Natural killer cell treated with Interleukin-12 subunit alpha and Interleukin-12 subunit beta and Interleukin-15 and Interleukin-18, amount 100 ng/mL, for 72 hours (primary cell): ENCODE data around the gene SYNM. TPM values are rescaled to one million over a fixed set of nuclear protein-coding genes. Genes with fewer than 3 reads are reported as not detected.
"Not testable (repeated sequence)": the region's sequence is repeated elsewhere in the genome, so short reads cannot be mapped to it uniquely, and the experiment has no call there.

Experiments used
- ATAC-seq, 2 donors: fragments of 150-1000 bp; cut with Tn5 transposase in 1 of 2; sonication (Bioruptor Pico), chemical (Tn5 transposase) in 1 of 2; 2 replicates each; pipeline ENCODE4 v1.10.0; 2021
- DNase-seq: peaks from one replicate; pipeline ENCODE4 v3.0.0; 2022; ENCODE audit warnings: low spot score
- H3K27ac Mint-ChIP-seq, 2 donors: 1 replicate in 1 of 2; 2 replicates in 1 of 2; pipeline ENCODE4 v1.8.0; 2022; ENCODE audit warnings: mixed read lengths in 2 of 2, mild to moderate bottlenecking in 1 of 2, moderate library complexity in 1 of 2
- H3K27me3 Mint-ChIP-seq, 2 donors: 1 replicate in 1 of 2; 2 replicates in 1 of 2; pipeline ENCODE4 v1.8.0; 2022; ENCODE audit warnings: mixed read lengths in 2 of 2
- H3K36me3 Mint-ChIP-seq: one replicate; pipeline ENCODE4 v1.8.0; 2022; ENCODE audit warnings: mixed read lengths
- H3K4me1 Mint-ChIP-seq, 2 donors: 1 replicate in 1 of 2; 2 replicates in 1 of 2; pipeline ENCODE4 v1.8.0; 2022; ENCODE audit warnings: low read depth in 2 of 2, mixed read lengths in 2 of 2, mild to moderate bottlenecking in 1 of 2
- H3K4me3 Mint-ChIP-seq: one replicate; pipeline ENCODE4 v1.8.0; 2022; ENCODE audit warnings: mixed read lengths
- H3K9me3 Mint-ChIP-seq: 2 replicates; pipeline ENCODE4 v1.8.0; 2022; ENCODE audit warnings: mixed read lengths
- total RNA-seq, 2 donors: library from RNA; stranded (reverse); gene quantifications; one replicate each; pipeline ENCODE4 v1.2.3, GENCODE V29; 2022

SYNM gene
- total RNA-seq, 2 donors from 2014 or later: 0.20 to 0.26 TPM

GRCh38 chr15:99073008-99073717, 31.7 kb upstream of the SYNM start:
- no peak overlapping the region for H3K27ac Mint-ChIP-seq
- no peaks in the 10 kb centered on the region for H3K9me3 Mint-ChIP-seq
- no peaks in the 10 kb centered on the region for H3K36me3 Mint-ChIP-seq
- ATAC-seq (no peak), DNase-seq (no peak)
- no peak overlapping the region for H3K4me3 Mint-ChIP-seq
- peaks cover 5 to 7% of the 10 kb centered on the region in 2 donors for H3K27me3 Mint-ChIP-seq
- peaks cover 2 to 8% of the 10 kb centered on the region in 2 donors for H3K4me1 Mint-ChIP-seq

- no peak overlapping the region for H3K4me3 Mint-ChIP-seq
- no peak overlapping the region for H3K27ac Mint-ChIP-seq
- H3K9me3 Mint-ChIP-seq: no peaks in the 10 kb centered on the region
- peaks cover 14 to 19% of the 10 kb centered on the region in 2 donors for H3K27me3 Mint-ChIP-seq
- no peaks in the 10 kb centered on the region for H3K36me3 Mint-ChIP-seq
- H3K4me1 Mint-ChIP-seq: peaks cover 2 to 8% of the 10 kb centered on the region in 2 donors
- DNase-seq (no peak), ATAC-seq (no peak)
Measured at GRCh38 chr15:99074446-99074845, 30.4 kb upstream of the SYNM start.

DNA sequence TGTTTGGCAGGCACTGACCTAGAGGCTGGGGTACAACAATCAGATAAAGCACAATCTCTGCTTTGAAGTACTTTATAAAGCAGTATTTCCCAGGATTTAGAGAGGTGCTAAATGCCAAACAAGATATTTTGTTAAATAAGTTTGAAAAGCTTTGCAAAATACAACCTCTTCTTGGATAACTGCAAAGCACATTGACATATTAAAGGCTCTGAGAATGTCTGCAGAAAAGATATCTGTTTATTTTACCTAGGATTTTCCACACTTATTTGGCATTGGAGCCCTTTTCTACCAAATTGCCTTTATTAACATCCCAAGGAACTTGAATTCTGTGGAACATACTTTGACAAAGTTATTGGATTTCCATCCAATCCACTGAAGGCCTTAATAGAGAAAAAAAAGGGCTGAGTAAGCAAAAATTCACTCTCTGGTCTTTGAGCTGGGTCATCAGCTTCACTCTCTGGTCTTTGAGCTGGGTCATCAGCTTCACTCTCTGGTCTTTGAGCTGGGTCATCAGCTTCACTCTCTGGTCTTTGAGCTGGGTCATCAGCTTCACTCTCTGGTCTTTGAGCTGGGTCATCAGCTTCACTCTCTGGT, 29.7 kb upstream of the SYNM start:
- not testable (repeated sequence) for H3K9me3 Mint-ChIP-seq, H3K4me1 Mint-ChIP-seq, H3K27ac Mint-ChIP-seq, DNase-seq, ATAC-seq, H3K4me3 Mint-ChIP-seq, H3K36me3 Mint-ChIP-seq
- peaks cover 15 to 23% of the 10 kb centered on the region in 2 donors for H3K27me3 Mint-ChIP-seq

GRCh38 chr15:99076109-99076508, 28.8 kb upstream of the SYNM start:
- Mint-ChIP-seq H3K27ac (peak overlapping the region in 1 of 2 donors; percentile 60), H3K9me3 (no peaks in the 10 kb centered on the region), H3K36me3 (no peaks in the 10 kb centered on the region), H3K4me1 (peaks cover 2 to 8% of the 10 kb centered on the region in 2 donors), H3K4me3 (peak overlapping the region; percentile 66), H3K27me3 (peaks cover 20 to 29% of the 10 kb centered on the region in 2 donors)
- ATAC-seq (no peak), DNase-seq (no peak)

- DNase-seq (no peak), ATAC-seq (peak; percentile 60 to 74)
- no peaks in the 10 kb centered on the region for H3K36me3 Mint-ChIP-seq
- peak overlapping the region in 1 of 2 donors; percentile 60 for H3K27ac Mint-ChIP-seq
- H3K9me3 Mint-ChIP-seq: no peaks in the 10 kb centered on the region
- H3K4me3 Mint-ChIP-seq: peak overlapping the region; percentile 66
- peaks cover 25 to 36% of the 10 kb centered on the region in 2 donors for H3K27me3 Mint-ChIP-seq
- H3K4me1 Mint-ChIP-seq: peaks cover 2 to 8% of the 10 kb centered on the region in 2 donors
Measured at GRCh38 chr15:99076555-99077308, 28.1 kb upstream of the SYNM start.

DNA sequence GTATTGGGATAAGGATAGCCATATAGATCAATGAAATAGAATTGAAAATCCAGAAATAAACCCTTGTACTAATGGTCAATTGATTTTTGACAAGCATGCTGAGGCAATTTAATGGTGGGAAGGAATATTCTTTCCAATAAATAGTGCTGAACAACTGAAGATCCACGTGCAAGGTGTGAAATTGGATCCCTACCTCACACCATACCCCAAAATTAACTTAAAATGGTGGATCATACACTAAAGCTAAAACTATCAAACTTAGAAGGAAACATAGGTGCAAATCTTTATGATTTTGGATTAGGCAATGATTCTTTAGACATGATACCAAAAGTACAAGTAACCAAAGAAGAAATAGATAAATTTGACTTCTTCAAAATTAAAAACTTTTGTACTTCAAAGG, 22.1 kb upstream of the SYNM start:
- no peak overlapping the region for H3K27ac Mint-ChIP-seq
- no peaks in the 10 kb centered on the region for H3K4me1 Mint-ChIP-seq
- no peaks in the 10 kb centered on the region for H3K9me3 Mint-ChIP-seq
- no peak for ATAC-seq
- no peak for DNase-seq
- peaks cover 33 to 48% of the 10 kb centered on the region in 2 donors for H3K27me3 Mint-ChIP-seq
- no peaks in the 10 kb centered on the region for H3K36me3 Mint-ChIP-seq
- no peak overlapping the region for H3K4me3 Mint-ChIP-seq

DNA sequence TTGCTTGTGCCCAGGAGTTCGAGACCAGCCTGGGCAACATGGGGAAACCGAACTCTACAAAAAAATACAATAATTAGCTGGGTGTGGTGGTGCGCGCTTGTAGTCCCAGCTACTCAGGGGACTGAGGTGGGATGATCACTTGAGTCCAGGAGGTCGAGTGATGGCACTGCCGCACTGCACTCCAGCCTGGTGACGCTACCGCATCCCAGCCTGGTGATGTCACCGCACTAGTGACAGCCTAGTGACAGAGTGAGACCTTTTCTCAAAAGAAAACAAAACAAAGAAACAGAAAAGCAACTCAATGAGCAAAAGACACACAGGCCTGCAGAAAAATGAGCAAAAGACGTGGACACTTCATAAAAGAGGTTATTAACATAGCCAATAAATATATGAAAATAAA, 19.9 kb upstream of the SYNM start:
- no peaks in the 10 kb centered on the region for H3K9me3 Mint-ChIP-seq
- peaks cover 0 to under 1% of the 10 kb centered on the region in 2 donors for H3K4me1 Mint-ChIP-seq
- no peaks in the 10 kb centered on the region for H3K36me3 Mint-ChIP-seq
- H3K27ac Mint-ChIP-seq: no peak overlapping the region
- DNase-seq: no peak
- ATAC-seq: no peak
- no peak overlapping the region for H3K4me3 Mint-ChIP-seq
- peaks cover 25 to 41% of the 10 kb centered on the region in 2 donors for H3K27me3 Mint-ChIP-seq

- H3K4me1 Mint-ChIP-seq: peaks cover 0 to 6% of the 10 kb centered on the region in 2 donors
- peaks cover 29 to 39% of the 10 kb centered on the region in 2 donors for H3K27me3 Mint-ChIP-seq
- ATAC-seq: no peak
Measured at GRCh38 chr15:99085413-99086326, 19.2 kb upstream of the SYNM start.

DNA sequence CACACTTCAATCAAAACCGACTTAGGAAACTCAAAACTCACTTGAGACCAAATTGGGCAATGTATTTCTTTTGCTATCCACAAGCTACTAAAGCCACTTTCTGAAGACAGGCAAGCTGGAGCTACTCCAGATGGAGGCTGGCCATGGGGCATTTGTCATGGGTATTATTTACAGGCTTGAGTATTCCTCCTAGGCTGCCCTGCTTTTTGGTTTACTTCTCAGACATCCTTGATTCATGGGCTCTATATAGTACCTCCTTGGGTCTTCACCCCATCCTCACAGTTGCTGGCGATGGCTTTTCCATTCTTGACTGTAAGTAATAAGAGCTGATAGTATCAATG, 18.6 kb upstream of the SYNM start:
- ATAC-seq (no peak), DNase-seq (no peak)
- no peaks in the 10 kb centered on the region for H3K36me3 Mint-ChIP-seq
- no peaks in the 10 kb centered on the region for H3K9me3 Mint-ChIP-seq
- no peak overlapping the region for H3K27ac Mint-ChIP-seq
- peaks cover 0 to 6% of the 10 kb centered on the region in 2 donors for H3K4me1 Mint-ChIP-seq
- no peak overlapping the region for H3K4me3 Mint-ChIP-seq
- H3K27me3 Mint-ChIP-seq: peaks cover 23 to 33% of the 10 kb centered on the region in 2 donors

More at GRCh38 chr15:99085413-99086326, 19.2 kb upstream of the SYNM start:
- no peaks in the 10 kb centered on the region for H3K36me3 Mint-ChIP-seq
- no peak overlapping the region for H3K4me3 Mint-ChIP-seq
- no peak for DNase-seq
- no peak overlapping the region for H3K27ac Mint-ChIP-seq
- no peaks in the 10 kb centered on the region for H3K9me3 Mint-ChIP-seq

- no peak for ATAC-seq
- no peaks in the 10 kb centered on the region for H3K36me3 Mint-ChIP-seq
Measured at GRCh38 chr15:99087405-99087943, 17.4 kb upstream of the SYNM start.

GRCh38 chr15:99090011-99090699, 14.7 kb upstream of the SYNM start:
- Mint-ChIP-seq H3K4me3 (no peak overlapping the region), H3K27ac (peak overlapping the region in 1 of 2 donors; percentile 13), H3K9me3 (no peaks in the 10 kb centered on the region), H3K4me1 (peaks cover 0 to 6% of the 10 kb centered on the region in 2 donors), H3K36me3 (no peaks in the 10 kb centered on the region), H3K27me3 (peaks cover 17 to 20% of the 10 kb centered on the region in 2 donors)
- DNase-seq: no peak
- no peak for ATAC-seq

More at GRCh38 chr15:99087405-99087943, 17.4 kb upstream of the SYNM start:
- no peak overlapping the region for H3K4me3 Mint-ChIP-seq
- H3K4me1 Mint-ChIP-seq: peaks cover 0 to 6% of the 10 kb centered on the region in 2 donors
- no peak overlapping the region for H3K27ac Mint-ChIP-seq
- DNase-seq: no peak
- H3K9me3 Mint-ChIP-seq: no peaks in the 10 kb centered on the region
- H3K27me3 Mint-ChIP-seq: peaks cover 17 to 21% of the 10 kb centered on the region in 2 donors

DNA sequence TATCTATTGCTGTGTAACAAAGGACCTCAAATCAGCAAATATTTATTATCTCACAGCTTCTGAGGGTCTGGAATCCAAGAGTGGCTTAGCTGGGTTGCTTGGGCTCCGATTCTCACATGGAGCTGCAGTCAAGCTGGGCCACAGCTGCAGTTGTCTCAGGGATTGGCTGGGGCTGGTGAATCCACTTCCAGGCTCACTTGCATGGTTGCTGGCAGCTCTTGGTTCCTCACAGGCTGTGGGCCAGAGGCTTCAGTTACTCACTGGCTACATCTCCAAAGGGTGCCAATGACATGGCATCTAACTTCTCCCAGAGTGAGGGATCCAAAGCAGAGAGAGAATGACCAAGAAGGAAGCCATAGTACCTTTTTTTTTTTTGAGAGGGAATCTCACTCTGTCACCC, 13.9 kb upstream of the SYNM start:
- Mint-ChIP-seq H3K27me3 (peaks cover 14 to 20% of the 10 kb centered on the region in 2 donors), H3K4me3 (no peak overlapping the region), H3K9me3 (no peaks in the 10 kb centered on the region), H3K27ac (no peak overlapping the region), H3K4me1 (peaks cover 0 to 6% of the 10 kb centered on the region in 2 donors), H3K36me3 (no peaks in the 10 kb centered on the region)
- DNase-seq: no peak
- ATAC-seq: no peak
